ENCODE results near the gene FAM131A. TPM values are rescaled to one million over a fixed set of nuclear protein-coding genes. Genes with fewer than 3 reads are reported as not detected.

The FAM131A gene
- total RNA-seq, 1 donor from 2014 or later, result 13.9 TPM

- DNase-seq (ENCODE audit: low spot score), result no peak
- no peak overlapping the region for H3K4me3 Mint-ChIP-seq (ENCODE audit: low read depth)
- H3K4me1 Mint-ChIP-seq (ENCODE audit: low read depth), result peaks cover 2% of the 10 kb centered on the region
- no peaks in the 10 kb centered on the region for H3K27me3 Mint-ChIP-seq (ENCODE audit: low read depth)
- no peak overlapping the region for H3K27ac Mint-ChIP-seq
- intact Hi-C loops (cut with micrococcal nuclease), result no loop called here
- H3K9me3 Mint-ChIP-seq, result no peaks in the 10 kb centered on the region
- H3K36me3 Mint-ChIP-seq (ENCODE audit: low read depth), result peaks cover 76% of the 10 kb centered on the region
These were observed 30.9 kb upstream of the FAM131A start for GRCh38 chr3:184306341-184306972.

- no peaks in the 10 kb centered on the region for H3K27me3 Mint-ChIP-seq (ENCODE audit: low read depth)
- no peaks in the 10 kb centered on the region for H3K9me3 Mint-ChIP-seq
- H3K4me3 Mint-ChIP-seq (ENCODE audit: low read depth), result no peak overlapping the region
- no peak overlapping the region for H3K27ac Mint-ChIP-seq
- no peak for DNase-seq (ENCODE audit: low spot score)
- H3K36me3 Mint-ChIP-seq (ENCODE audit: low read depth), result peaks cover 62% of the 10 kb centered on the region
- no peaks in the 10 kb centered on the region for H3K4me1 Mint-ChIP-seq (ENCODE audit: low read depth)
- intact Hi-C loops (cut with micrococcal nuclease), result no loop called here
These were observed 29.5 kb upstream of the FAM131A start for GRCh38 chr3:184307915-184308314.

GRCh38 chr3:184308744-184309143, 28.7 kb upstream of the FAM131A start:
- H3K4me1 Mint-ChIP-seq (ENCODE audit: low read depth), result no peaks in the 10 kb centered on the region
- H3K27me3 Mint-ChIP-seq (ENCODE audit: low read depth), result no peaks in the 10 kb centered on the region
- peaks cover 54% of the 10 kb centered on the region for H3K36me3 Mint-ChIP-seq (ENCODE audit: low read depth)
- intact Hi-C loops (cut with micrococcal nuclease), result no loop called here
- no peaks in the 10 kb centered on the region for H3K9me3 Mint-ChIP-seq
- no peak overlapping the region for H3K27ac Mint-ChIP-seq
- H3K4me3 Mint-ChIP-seq (ENCODE audit: low read depth), result no peak overlapping the region
- no peak for DNase-seq (ENCODE audit: low spot score)

- Mint-ChIP-seq H3K36me3 (ENCODE audit: low read depth) (peaks cover 43% of the 10 kb centered on the region), H3K27me3 (ENCODE audit: low read depth) (no peaks in the 10 kb centered on the region), H3K4me3 (ENCODE audit: low read depth) (no peak overlapping the region), H3K27ac (peak overlapping the region; percentile 17), H3K4me1 (ENCODE audit: low read depth) (peaks cover 6% of the 10 kb centered on the region), H3K9me3 (no peaks in the 10 kb centered on the region)
- no peak for DNase-seq (ENCODE audit: low spot score)
- intact Hi-C loops (cut with micrococcal nuclease), result no loop called here
These were observed 25.8 kb upstream of the FAM131A start for GRCh38 chr3:184311633-184312032.

- Mint-ChIP-seq H3K4me1 (ENCODE audit: low read depth) (peaks cover 22% of the 10 kb centered on the region), H3K36me3 (ENCODE audit: low read depth) (peaks cover 40% of the 10 kb centered on the region), H3K4me3 (ENCODE audit: low read depth) (peak within 1 kb of the TSS; percentile 87), H3K9me3 (no peaks in the 10 kb centered on the region), H3K27me3 (ENCODE audit: low read depth) (no peaks in the 10 kb centered on the region), H3K27ac (peak within 1 kb of the TSS; percentile 86)
- peak; percentile 91 for DNase-seq (ENCODE audit: low spot score)
- intact Hi-C loops (cut with micrococcal nuclease), result loop anchor here (1.0 to 2.0 kb wide), 4 partner anchors 15 to 65 kb away; partner anchors contain the start of genes EEF1AKMT4 and PSMD2
These were observed 23.1 kb upstream of the FAM131A start, which contains the start of gene EIF4G1 for GRCh38 chr3:184314363-184314699. Gene EIF4G1 (plus strand): TSS chr3:184314606. CDS start chr3:184315797, 1,191 bp downstream.

- Mint-ChIP-seq H3K4me1 (ENCODE audit: low read depth) (peaks cover 24% of the 10 kb centered on the region), H3K4me3 (ENCODE audit: low read depth) (peak overlapping the region; percentile 87), H3K36me3 (ENCODE audit: low read depth) (peaks cover 43% of the 10 kb centered on the region), H3K27ac (peak overlapping the region; percentile 86), H3K9me3 (no peaks in the 10 kb centered on the region), H3K27me3 (ENCODE audit: low read depth) (no peaks in the 10 kb centered on the region)
- intact Hi-C loops (cut with micrococcal nuclease), result loop anchor here (1.0 to 2.0 kb wide), 4 partner anchors 16 to 66 kb away; partner anchors contain the start of genes EEF1AKMT4 and PSMD2
- peak; percentile 62 for DNase-seq (ENCODE audit: low spot score)
These were observed 22.5 kb upstream of the FAM131A start for GRCh38 chr3:184314700-184315542.

GRCh38 chr3:184315543-184315867, 21.9 kb upstream of the FAM131A start:
- Mint-ChIP-seq H3K4me1 (ENCODE audit: low read depth) (peaks cover 24% of the 10 kb centered on the region), H3K27me3 (ENCODE audit: low read depth) (no peaks in the 10 kb centered on the region), H3K27ac (peak overlapping the region; percentile 86), H3K4me3 (ENCODE audit: low read depth) (peak overlapping the region; percentile 87), H3K9me3 (no peaks in the 10 kb centered on the region), H3K36me3 (ENCODE audit: low read depth) (peaks cover 47% of the 10 kb centered on the region)
- intact Hi-C loops (cut with micrococcal nuclease), result loop anchor here (2.0 kb wide), 1 partner anchor 19 kb away; no protein-coding TSS in a partner anchor
- DNase-seq (ENCODE audit: low spot score), result no peak

- no peak for DNase-seq (ENCODE audit: low spot score)
- intact Hi-C loops (cut with micrococcal nuclease), result loop anchor here (2.0 kb wide), 1 partner anchor 19 kb away; no protein-coding TSS in a partner anchor
- peaks cover 52% of the 10 kb centered on the region for H3K36me3 Mint-ChIP-seq (ENCODE audit: low read depth)
- H3K27ac Mint-ChIP-seq, result peak overlapping the region; percentile 86
- peak overlapping the region; percentile 87 for H3K4me3 Mint-ChIP-seq (ENCODE audit: low read depth)
- no peaks in the 10 kb centered on the region for H3K27me3 Mint-ChIP-seq (ENCODE audit: low read depth)
- H3K4me1 Mint-ChIP-seq (ENCODE audit: low read depth), result peaks cover 25% of the 10 kb centered on the region
- H3K9me3 Mint-ChIP-seq, result no peaks in the 10 kb centered on the region
These were observed 21.3 kb upstream of the FAM131A start for GRCh38 chr3:184315871-184316661.

- Mint-ChIP-seq H3K27ac (peak overlapping the region; percentile 86), H3K4me1 (ENCODE audit: low read depth) (peaks cover 25% of the 10 kb centered on the region), H3K9me3 (no peaks in the 10 kb centered on the region), H3K27me3 (ENCODE audit: low read depth) (no peaks in the 10 kb centered on the region), H3K36me3 (ENCODE audit: low read depth) (peaks cover 60% of the 10 kb centered on the region), H3K4me3 (ENCODE audit: low read depth) (peak overlapping the region; percentile 87)
- intact Hi-C loops (cut with micrococcal nuclease), result no loop called here
- no peak for DNase-seq (ENCODE audit: low spot score)
These were observed 20.6 kb upstream of the FAM131A start for GRCh38 chr3:184316792-184317191.

GRCh38 chr3:184317201-184317600, 20.2 kb upstream of the FAM131A start:
- H3K27ac Mint-ChIP-seq, result peak overlapping the region; percentile 29
- H3K4me1 Mint-ChIP-seq (ENCODE audit: low read depth), result peaks cover 25% of the 10 kb centered on the region
- no peaks in the 10 kb centered on the region for H3K9me3 Mint-ChIP-seq
- intact Hi-C loops (cut with micrococcal nuclease), result no loop called here
- H3K27me3 Mint-ChIP-seq (ENCODE audit: low read depth), result no peaks in the 10 kb centered on the region
- DNase-seq (ENCODE audit: low spot score), result no peak
- peaks cover 64% of the 10 kb centered on the region for H3K36me3 Mint-ChIP-seq (ENCODE audit: low read depth)
- H3K4me3 Mint-ChIP-seq (ENCODE audit: low read depth), result peak overlapping the region; percentile 87

- Mint-ChIP-seq H3K27me3 (ENCODE audit: low read depth) (no peaks in the 10 kb centered on the region), H3K4me3 (ENCODE audit: low read depth) (no peak overlapping the region), H3K36me3 (ENCODE audit: low read depth) (peaks cover 93% of the 10 kb centered on the region), H3K27ac (no peak overlapping the region), H3K9me3 (no peaks in the 10 kb centered on the region), H3K4me1 (ENCODE audit: low read depth) (peaks cover 30% of the 10 kb centered on the region)
- DNase-seq (ENCODE audit: low spot score), result no peak
- intact Hi-C loops (cut with micrococcal nuclease), result no loop called here
These were observed 17.3 kb upstream of the FAM131A start for GRCh38 chr3:184320104-184320445.

- Mint-ChIP-seq H3K36me3 (ENCODE audit: low read depth) (peaks cover 95% of the 10 kb centered on the region), H3K4me3 (ENCODE audit: low read depth) (no peak overlapping the region), H3K4me1 (ENCODE audit: low read depth) (peaks cover 30% of the 10 kb centered on the region), H3K27me3 (ENCODE audit: low read depth) (no peaks in the 10 kb centered on the region), H3K9me3 (no peaks in the 10 kb centered on the region), H3K27ac (no peak overlapping the region)
- intact Hi-C loops (cut with micrococcal nuclease), result no loop called here
- DNase-seq (ENCODE audit: low spot score), result no peak
These were observed 15.7 kb upstream of the FAM131A start for GRCh38 chr3:184321666-184322065.
